Measurements from ENCODE around the gene TES.

DNA sequence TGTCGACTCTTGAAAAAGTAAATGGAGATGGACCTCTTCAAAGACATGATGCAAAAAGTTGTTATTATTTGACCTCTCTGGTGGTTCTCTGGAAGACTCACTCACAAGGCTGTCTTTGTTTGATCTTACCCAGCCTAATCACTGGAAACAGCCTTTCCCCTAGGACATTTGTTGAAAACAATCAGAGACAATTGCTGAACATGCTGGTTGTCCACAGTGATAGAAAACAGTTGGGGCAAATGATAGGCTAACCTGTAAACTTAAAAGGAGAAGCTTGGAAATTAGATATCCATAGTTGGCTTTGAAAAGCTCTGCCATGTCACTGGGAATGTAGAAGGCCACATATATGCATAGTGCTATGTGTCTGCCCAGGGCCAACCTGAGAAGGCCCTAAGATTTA lies 22.9 kb upstream of the TES start:
- TF ChIP-seq, protein P1, sequence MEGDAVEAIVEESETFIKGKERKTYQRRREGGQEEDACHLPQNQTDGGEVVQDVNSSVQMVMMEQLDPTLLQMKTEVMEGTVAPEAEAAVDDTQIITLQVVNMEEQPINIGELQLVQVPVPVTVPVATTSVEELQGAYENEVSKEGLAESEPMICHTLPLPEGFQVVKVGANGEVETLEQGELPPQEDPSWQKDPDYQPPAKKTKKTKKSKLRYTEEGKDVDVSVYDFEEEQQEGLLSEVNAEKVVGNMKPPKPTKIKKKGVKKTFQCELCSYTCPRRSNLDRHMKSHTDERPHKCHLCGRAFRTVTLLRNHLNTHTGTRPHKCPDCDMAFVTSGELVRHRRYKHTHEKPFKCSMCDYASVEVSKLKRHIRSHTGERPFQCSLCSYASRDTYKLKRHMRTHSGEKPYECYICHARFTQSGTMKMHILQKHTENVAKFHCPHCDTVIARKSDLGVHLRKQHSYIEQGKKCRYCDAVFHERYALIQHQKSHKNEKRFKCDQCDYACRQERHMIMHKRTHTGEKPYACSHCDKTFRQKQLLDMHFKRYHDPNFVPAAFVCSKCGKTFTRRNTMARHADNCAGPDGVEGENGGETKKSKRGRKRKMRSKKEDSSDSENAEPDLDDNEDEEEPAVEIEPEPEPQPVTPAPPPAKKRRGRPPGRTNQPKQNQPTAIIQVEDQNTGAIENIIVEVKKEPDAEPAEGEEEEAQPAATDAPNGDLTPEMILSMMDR (IDR thresholded peaks at IDR 0.05; ENCODE audit: poor library complexity, severe bottlenecking): no peak
- TF ChIP-seq POLR2AphosphoS5 (IDR thresholded peaks at IDR 0.05) (no peak), MXI1 (conservative IDR thresholded peaks at IDR 0.05; ENCODE audit: poor library complexity, severe bottlenecking) (no peak)

Data from neural cell (in vitro differentiated cells).